IMR-90 (cell line): ENCODE measurements around the gene PES1. TPM values are rescaled to one million over a fixed set of nuclear protein-coding genes. Genes with fewer than 3 reads are reported as not detected.

ENCODE experiments used
- ATAC-seq: fragments of 200-7000 bp; cut with Tn5 transposase; 2 replicates; pipeline ENCODE4 v1.9.1; 2020; ENCODE audit warnings: low read depth, mild to moderate bottlenecking, moderate library complexity
- BruUV-seq: library from RNA; stranded (reverse); fragments of 400-500 nt; replicated peaks from 2 replicates; lab custom pipeline; 2021; lab: Mats Ljungman, UMichigan
- CTCF ChIA-PET: fragments of 300-600 bp; formaldehyde crosslinking; extraction: SDS; loops from one replicate; lab custom pipeline; 2021; ENCODE audit warnings: antibody characterized with exemption; lab: Yijun Ruan, JAX
- POLR2A ChIA-PET: fragments of 300-600 bp; sonication (Branson Sonifier 250); formaldehyde crosslinking; loops from one replicate; lab custom pipeline; 2022; ENCODE audit warnings: antibody characterized with exemption; ENCODE audit not compliant: unreplicated experiment; lab: Charles Lee
- DNase-seq: peaks from one replicate; pipeline ENCODE4 v3.0.0; 2013
- H2AFZ ChIP-seq: replicated peaks from 2 replicates; pipeline ENCODE3; 2013; ENCODE audit warnings: low read length, mild to moderate bottlenecking; ENCODE audit not compliant: poor library complexity
- H2AK5ac ChIP-seq: 2 replicates; pipeline ENCODE4 v1.6.1; 2013; ENCODE audit warnings: low read depth, low read length, inconsistent platforms
- H2AK9ac ChIP-seq: replicated peaks from 2 replicates; pipeline ENCODE3; 2013; ENCODE audit warnings: mild to moderate bottlenecking, low read depth, low read length, moderate library complexity; ENCODE audit not compliant: poor library complexity
- H2BK120ac ChIP-seq: 2 replicates; pipeline ENCODE4 v1.6.1; 2013; ENCODE audit warnings: low read depth, low read length, inconsistent platforms
- H2BK15ac ChIP-seq: 3 replicates; pipeline ENCODE4 v1.6.1; 2013; ENCODE audit warnings: low read depth, low read length, inconsistent platforms
- H2BK20ac ChIP-seq: 2 replicates; pipeline ENCODE4 v1.6.1; 2013; ENCODE audit warnings: low read depth, mild to moderate bottlenecking, inconsistent platforms, low read length, moderate library complexity
- H2BK5ac ChIP-seq: 2 replicates; pipeline ENCODE4 v1.6.1; 2013; ENCODE audit warnings: mild to moderate bottlenecking, low read depth, low read length, inconsistent platforms; ENCODE audit not compliant: poor library complexity, severe bottlenecking
- H3K14ac ChIP-seq: replicated peaks from 2 replicates; pipeline ENCODE4 v1.6.1; 2013; ENCODE audit warnings: low read depth, low read length, inconsistent platforms
- H3K18ac ChIP-seq: 2 replicates; pipeline ENCODE4 v1.6.1; 2013; ENCODE audit warnings: low read depth, low read length, control low read depth
- H3K23ac ChIP-seq: 2 replicates; pipeline ENCODE4 v1.6.1; 2013; ENCODE audit warnings: low read depth, low read length, inconsistent platforms
- H3K27ac ChIP-seq: 2 replicates; pipeline ENCODE4 v1.5.1; 2013; ENCODE audit warnings: mild to moderate bottlenecking, control low read depth, low read length; ENCODE audit not compliant: insufficient read depth
- H3K27me3 ChIP-seq: 2 replicates; pipeline ENCODE4 v1.6.1; 2013; ENCODE audit warnings: low read length; ENCODE audit not compliant: control insufficient read depth, insufficient read depth
- H3K36me3 ChIP-seq: 2 replicates; pipeline ENCODE4 v1.6.1; 2013; ENCODE audit warnings: low read length, mixed read lengths; ENCODE audit not compliant: control insufficient read depth, insufficient read depth
- H3K4ac ChIP-seq: 2 replicates; pipeline ENCODE4 v1.6.1; 2013; ENCODE audit warnings: low read depth, low read length, inconsistent platforms
- H3K4me1 ChIP-seq: 2 replicates; pipeline ENCODE4 v1.6.1; 2013; ENCODE audit warnings: low read length, mixed read lengths; ENCODE audit not compliant: control insufficient read depth, insufficient read depth
- H3K4me2 ChIP-seq: 2 replicates; pipeline ENCODE4 v1.6.1; 2013; ENCODE audit warnings: low read depth, mild to moderate bottlenecking, control low read depth, low read length, moderate library complexity
- H3K4me3 ChIP-seq: 2 replicates; pipeline ENCODE4 v1.5.1; 2013; ENCODE audit warnings: low read depth, mild to moderate bottlenecking, control low read depth, low read length, moderate library complexity; ENCODE audit not compliant: insufficient read depth
- H3K56ac ChIP-seq: 2 replicates; pipeline ENCODE4 v1.6.1; 2013; ENCODE audit warnings: low read length, inconsistent platforms; ENCODE audit not compliant: insufficient read depth; ENCODE audit errors: extremely low read depth
- H3K79me1 ChIP-seq, 2 experiments: 2 replicates each; pipeline ENCODE4 v1.6.1; 2013; ENCODE audit warnings: low read length in 2 of 2, inconsistent platforms in 1 of 2, low read depth in 1 of 2
- H3K9ac ChIP-seq: 2 replicates; pipeline ENCODE4 v1.6.1; 2013; ENCODE audit warnings: low read depth, low read length, control low read depth
- H3K9me1 ChIP-seq: 2 replicates; pipeline ENCODE4 v1.6.1; 2013; ENCODE audit warnings: low read length, inconsistent platforms; ENCODE audit not compliant: insufficient read depth
- H3K9me3 ChIP-seq: 2 replicates; pipeline ENCODE4 v1.6.1; 2013; ENCODE audit warnings: low read length; ENCODE audit not compliant: control insufficient read depth, insufficient read depth
- H4K20me1 ChIP-seq: 2 replicates; pipeline ENCODE4 v1.6.1; 2013; ENCODE audit warnings: low read length, inconsistent platforms; ENCODE audit not compliant: insufficient read depth
- H4K5ac ChIP-seq: 2 replicates; pipeline ENCODE4 v1.6.1; 2013; ENCODE audit warnings: mild to moderate bottlenecking, low read depth, low read length, control low read depth
- H4K8ac ChIP-seq, 2 experiments: 2 replicates each; pipeline ENCODE4 v1.6.1; 2013; ENCODE audit warnings: low read depth in 2 of 2, low read length in 2 of 2, control low read depth in 1 of 2, inconsistent platforms in 1 of 2
- H4K91ac ChIP-seq: 2 replicates; pipeline ENCODE4 v1.6.1; 2013; ENCODE audit warnings: low read depth, low read length, inconsistent platforms; ENCODE audit not compliant: insufficient read depth
- BHLHE40 ChIP-seq: fragments of 150-350 bp; IDR thresholded peaks from 2 replicates; pipeline ENCODE4 v1.6.1; 2016; ENCODE audit warnings: mild to moderate bottlenecking, low read depth, low read length
- CHD1 ChIP-seq: IDR thresholded peaks from 2 replicates; pipeline ENCODE4 v1.6.1; 2012; ENCODE audit warnings: low read depth, low read length, improper control_type of control experiment
- CTCF ChIP-seq: conservative IDR thresholded peaks from 2 replicates; pipeline ENCODE4 v1.5.1; 2012; ENCODE audit warnings: mild to moderate bottlenecking, low read depth, low read length, improper control_type of control experiment
- ELK1 ChIP-seq: fragments of 150-350 bp; IDR thresholded peaks from 2 replicates; pipeline ENCODE4 v1.6.1; 2016; ENCODE audit warnings: low read depth, mild to moderate bottlenecking, low read length, moderate library complexity, borderline replicate concordance
- MAFK ChIP-seq: IDR thresholded peaks from 2 replicates; pipeline ENCODE4 v1.6.1; 2012; ENCODE audit warnings: low read depth, low read length, improper control_type of control experiment
- MAZ ChIP-seq: IDR thresholded peaks from 2 replicates; pipeline ENCODE4 v1.6.1; 2012; ENCODE audit warnings: low read depth, mild to moderate bottlenecking, low read length, improper control_type of control experiment, moderate library complexity, borderline replicate concordance
- POLR2A ChIP-seq: IDR thresholded peaks from 2 replicates; pipeline ENCODE4 v1.6.1; 2012; ENCODE audit warnings: mild to moderate bottlenecking, low read depth, low read length
- RCOR1 ChIP-seq: IDR thresholded peaks from 2 replicates; pipeline ENCODE4 v1.6.1; 2012; ENCODE audit warnings: mild to moderate bottlenecking, low read length, improper control_type of control experiment; ENCODE audit not compliant: insufficient replicate concordance
- SMC3 ChIP-seq: fragments of 150-350 bp; IDR thresholded peaks from 2 replicates; pipeline ENCODE4 v1.6.1; 2016; ENCODE audit warnings: low read depth, mild to moderate bottlenecking, antibody characterized with exemption, low read length, moderate library complexity
- USF2 ChIP-seq: fragments of 150-350 bp; IDR thresholded peaks from 2 replicates; pipeline ENCODE4 v1.6.1; 2017; ENCODE audit warnings: mild to moderate bottlenecking, antibody characterized with exemption, low read length, low read depth
- WGBS, 2 experiments: methylation state at CpG; one replicate each; pipeline versions ENCODE4 v1.1.5 to v1.1.7; 2013; ENCODE audit warnings: missing lambda C conversion rate in 2 of 2; ENCODE audit not compliant: insufficient read length in 1 of 2; ENCODE audit errors: extremely low coverage in 2 of 2; 5-methylcytosine and 5-hydroxymethylcytosine counted together
- dilution Hi-C: fragments of 300-500 bp; cut with HindIII; formaldehyde crosslinking; loops from one replicate; pipeline ENCODE4 v1.14.3; 2018; ENCODE audit warnings: low sequenced_read_pairs; ENCODE audit not compliant: unreplicated experiment
- in situ Hi-C: fragments of 300-500 bp; cut with MboI; formaldehyde crosslinking; loops from 3 replicates; pipeline ENCODE4 v1.14.3; 2019; ENCODE audit warnings: low sequenced_read_pairs, inconsistent platforms, mixed read lengths
- intact Hi-C: fragments of 100-400 bp; cut with micrococcal nuclease; formaldehyde crosslinking; loops from 2 replicates; pipeline ENCODE4 v1.10.0; 2022
- polyA plus RNA-seq, 3 experiments: library from polyadenylated mRNA; depleted of rRNA; stranded (reverse); fragments of >200 nt; gene quantifications; 2 replicates each; pipeline ENCODE4 v1.2.3, GENCODE V29; 2012; ENCODE audit warnings: low replicate concordance in 1 of 3
- total RNA-seq: library from RNA; depleted of rRNA; stranded (reverse); fragments of >200 nt; gene quantifications from 2 replicates; pipeline ENCODE4 v1.2.3, GENCODE V29; 2012

The PES1 gene
- total and polyA plus RNA-seq, 2 of the 4 experiments (the other 2 are of a cell fraction) = 120 to 142 TPM

- H3K23ac ChIP-seq = no peak overlapping the region
- H4K91ac ChIP-seq = no peak overlapping the region
- WGBS, 2 experiments = no CpG with 5 or more reads among the region's 9 CpGs
- no peaks in the 10 kb centered on the region for H3K4me1 ChIP-seq
- no peak overlapping the region for H2BK120ac ChIP-seq
- no peak overlapping the region for H2BK5ac ChIP-seq
- H3K9me1 ChIP-seq = no peaks in the 10 kb centered on the region
- no peak for ATAC-seq
- TF ChIP-seq ELK1 (no peak), MAZ (no peak), BHLHE40 (no peak), CTCF (no peak), POLR2A (no peak), RCOR1 (no peak), USF2 (no peak), MAFK (no peak), CHD1 (no peak), SMC3 (no peak)
- ChIA-PET POLR2A (interaction anchor here (0.6 kb wide), 1 partner anchor 71 kb away, joined by 3 read pairs; no protein-coding TSS in a partner anchor), CTCF (interaction anchor here (0.6 kb wide), 2 partner anchors 36 to 64 kb away, joined by 3 read pairs; no protein-coding TSS in a partner anchor)
- H2BK15ac ChIP-seq = no peak overlapping the region
- H3K36me3 ChIP-seq = no peaks in the 10 kb centered on the region
- dilution Hi-C loops (no loop called here), in situ Hi-C loops (no loop called here), intact Hi-C loops (no loop called here)
- no peak overlapping the region for H3K56ac ChIP-seq
- no peak overlapping the region for H3K4me2 ChIP-seq
- no peak overlapping the region for H3K18ac ChIP-seq
- H4K5ac ChIP-seq = no peak overlapping the region
- no peaks in the 10 kb centered on the region for H3K79me1 ChIP-seq
- no peak overlapping the region for H3K27ac ChIP-seq
- no peak overlapping the region for H4K8ac ChIP-seq
- H3K4ac ChIP-seq = no peak overlapping the region
- H2AK9ac ChIP-seq = no peak overlapping the region
- H2BK20ac ChIP-seq = no peak overlapping the region
- no peak overlapping the region for H2AFZ ChIP-seq
- H3K4me3 ChIP-seq = no peak overlapping the region
- no TSS peak for BruUV-seq
- no peaks in the 10 kb centered on the region for H4K20me1 ChIP-seq
- no peak for DNase-seq
- H3K14ac ChIP-seq = no peak overlapping the region
- no peak overlapping the region for H3K9ac ChIP-seq
- no peaks in the 10 kb centered on the region for H3K9me3 ChIP-seq
- peaks cover 27% of the 10 kb centered on the region for H3K27me3 ChIP-seq
- no peak overlapping the region for H2AK5ac ChIP-seq
Observed at GRCh38 chr22:30537083-30537731, 54.5 kb downstream of the PES1 start.
